HCT116 (cell line): ENCODE measurements around the gene PLEKHM1. TPM values are rescaled to one million over a fixed set of nuclear protein-coding genes. Genes with fewer than 3 reads are reported as not detected.

Experiments
- ATAC-seq: fragments of 200-7000 bp; cut with Tn5 transposase; 2 replicates; pipeline ENCODE4 v1.9.1; 2020; ENCODE audit warnings: mild to moderate bottlenecking, moderate library complexity
- BruUV-seq: library from RNA; stranded (reverse); fragments of 400-500 nt; replicated peaks from 2 replicates; lab custom pipeline; 2021; lab: Mats Ljungman, UMichigan
- CTCF ChIA-PET: fragments of 300-600 bp; sonication (Branson Sonifier 250); formaldehyde crosslinking; loops from one replicate; lab custom pipeline; 2021; ENCODE audit warnings: antibody characterized with exemption; lab: Charles Lee
- POLR2A ChIA-PET: fragments of 300-600, 350-600 bp; sonication (Branson Sonifier 250); formaldehyde crosslinking; loops from one replicate; lab custom pipeline; 2021; ENCODE audit warnings: antibody characterized with exemption; lab: Charles Lee
- RAD21 ChIA-PET, 2 experiments: fragments of 300-600 bp; sonication (Branson Sonifier 250); formaldehyde crosslinking; loops; one replicate each; lab custom pipeline; 2023; ENCODE audit warnings: low total read pairs in 2 of 2; ENCODE audit not compliant: uncharacterized antibody in 2 of 2, unreplicated experiment in 2 of 2, low non-redundant PET in 1 of 2; lab: Charles Lee
- DNase-seq: peaks from one replicate; pipeline ENCODE4 v3.0.0-alpha.2; 2010; ENCODE audit warnings: low read depth, low spot score
- H2AFZ ChIP-seq: fragments of 200-600 bp; shearing (Covaris generic), sonication (generic); 2 replicates; pipeline ENCODE4 v1.6.1; 2017; ENCODE audit warnings: low read depth, mixed run types, mixed read lengths, antibody characterized with exemption, low read length; ENCODE audit not compliant: poor library complexity, severe bottlenecking
- H3K27ac ChIP-seq: 2 replicates; pipeline ENCODE4 v1.5.1; 2012; ENCODE audit warnings: low read depth, low read length
- H3K27me3 ChIP-seq: fragments of 200-600 bp; sonication (generic); 2 replicates; pipeline ENCODE4 v1.6.1; 2016; ENCODE audit warnings: mixed run types, low read length, mixed read lengths; ENCODE audit not compliant: insufficient read depth
- H3K36me3 ChIP-seq, 2 experiments: fragments of 200-500 bp in 1 of 2; fragments of 200-600 bp in 1 of 2; sonication (Bioruptor generic) in 1 of 2; sonication (generic) in 1 of 2; 2 replicates each; pipeline versions ENCODE4 v1.5.1 to v1.6.1; 2014 to 2016; ENCODE audit warnings: low read length in 2 of 2, inconsistent platforms in 1 of 2, mixed read lengths in 1 of 2, mixed run types in 1 of 2; ENCODE audit not compliant: insufficient read depth in 2 of 2, control insufficient read depth in 1 of 2
- H3K4me1 ChIP-seq, 2 experiments: fragments of 200-600 bp in 1 of 2; sonication (generic) in 1 of 2; 2 replicates each; pipeline versions ENCODE4 v1.5.1 to v1.6.1; 2012 to 2017; ENCODE audit warnings: low read length in 2 of 2, inconsistent platforms in 1 of 2, mild to moderate bottlenecking in 1 of 2, mixed read lengths in 1 of 2, mixed run types in 1 of 2, moderate library complexity in 1 of 2; ENCODE audit not compliant: insufficient read depth in 2 of 2, control insufficient read depth in 1 of 2
- H3K4me2 ChIP-seq: fragments of 200-600 bp; sonication (generic); 2 replicates; pipeline ENCODE4 v1.6.1; 2017; ENCODE audit warnings: mixed run types, low read length, mixed read lengths
- H3K4me3 ChIP-seq, 2 experiments: fragments of 200-600 bp in 1 of 2; sonication (generic) in 1 of 2; replicated peaks in 1 of 2; 2 replicates each; pipeline ENCODE4 v1.5.1; 2011 to 2016; ENCODE audit warnings: low read length in 2 of 2, control low read depth in 1 of 2, low read depth in 1 of 2, mild to moderate bottlenecking in 1 of 2, mixed read lengths in 1 of 2, mixed run types in 1 of 2
- H3K79me2 ChIP-seq: fragments of 200-600 bp; sonication (generic); 2 replicates; pipeline ENCODE4 v1.6.1; 2017; ENCODE audit warnings: mild to moderate bottlenecking, mixed run types, low read length, moderate library complexity, mixed read lengths; ENCODE audit not compliant: insufficient read depth
- H3K9ac ChIP-seq: fragments of 200-600 bp; sonication (generic); 2 replicates; pipeline ENCODE4 v1.6.1; 2016; ENCODE audit warnings: low read length, mixed read lengths
- H3K9me2 ChIP-seq: fragments of 200-600 bp; sonication (generic), shearing (Covaris generic); 2 replicates; pipeline ENCODE4 v1.6.1; 2017; ENCODE audit warnings: mixed run types, mild to moderate bottlenecking, moderate library complexity; ENCODE audit not compliant: insufficient read depth
- H3K9me3 ChIP-seq, 2 experiments: fragments of 200-500 bp in 1 of 2; fragments of 200-600 bp in 1 of 2; sonication (Bioruptor generic) in 1 of 2; sonication (generic) in 1 of 2; 2 replicates each; pipeline ENCODE4 v1.6.1; 2014 to 2017; ENCODE audit warnings: low read length in 2 of 2, mixed read lengths in 2 of 2, inconsistent platforms in 1 of 2, low read depth in 1 of 2, mild to moderate bottlenecking in 1 of 2, mixed run types in 1 of 2, moderate library complexity in 1 of 2; ENCODE audit not compliant: control insufficient read depth in 1 of 2, insufficient read depth in 1 of 2
- H4K20me1 ChIP-seq: fragments of 200-600 bp; sonication (generic), shearing (Covaris generic); 2 replicates; pipeline ENCODE4 v1.6.1; 2017; ENCODE audit warnings: mixed run types, mild to moderate bottlenecking, moderate library complexity; ENCODE audit not compliant: insufficient read depth
- ATF3 ChIP-seq: IDR thresholded peaks from 2 replicates; pipeline ENCODE4 v1.6.1; 2012
- CBX3 ChIP-seq: IDR thresholded peaks from 2 replicates; pipeline ENCODE4 v1.6.1; 2012; ENCODE audit warnings: low read depth
- CEBPB ChIP-seq: IDR thresholded peaks from 2 replicates; pipeline ENCODE4 v1.6.1; 2012; ENCODE audit warnings: low read depth
- CTCF ChIP-seq, 3 experiments: fragments of 200-600 bp in 1 of 3; sonication (generic) in 1 of 3; IDR thresholded peaks in 2 of 3; conservative IDR thresholded peaks in 1 of 3; 2 replicates each; pipeline ENCODE4 v1.5.1; 2012 to 2017; ENCODE audit warnings: low read depth in 2 of 3, low read length in 2 of 3, antibody characterized with exemption in 1 of 3, borderline replicate concordance in 1 of 3, control low read depth in 1 of 3, mild to moderate bottlenecking in 1 of 3, mixed read lengths in 1 of 3, mixed run types in 1 of 3, moderate library complexity in 1 of 3; ENCODE audit not compliant: insufficient read depth in 1 of 3
- ELF1 ChIP-seq: IDR thresholded peaks from 2 replicates; pipeline ENCODE4 v1.6.1; 2012; ENCODE audit warnings: low read depth, borderline replicate concordance
- FOSL1 ChIP-seq: IDR thresholded peaks from 2 replicates; pipeline ENCODE4 v1.6.1; 2012; ENCODE audit warnings: low read depth
- POLR2A ChIP-seq: IDR thresholded peaks from 2 replicates; pipeline ENCODE4 v1.7.0; 2011; ENCODE audit warnings: borderline replicate concordance; ENCODE audit not compliant: insufficient read depth, insufficient read length; ENCODE audit errors: extremely low read depth
- RAD21 ChIP-seq: IDR thresholded peaks from 2 replicates; pipeline ENCODE4 v1.6.1; 2012; ENCODE audit warnings: low read depth, mild to moderate bottlenecking
- REST ChIP-seq: IDR thresholded peaks from 2 replicates; pipeline ENCODE4 v1.6.1; 2012; ENCODE audit warnings: low read depth
- SIN3A ChIP-seq: IDR thresholded peaks from 2 replicates; pipeline ENCODE4 v1.6.1; 2012; ENCODE audit warnings: low read depth
- SRF ChIP-seq: IDR thresholded peaks from 2 replicates; pipeline ENCODE4 v1.6.1; 2012; ENCODE audit warnings: low read depth
- YY1 ChIP-seq: IDR thresholded peaks from 2 replicates; pipeline ENCODE4 v1.6.1; 2011; ENCODE audit warnings: low read length, low read depth, moderate library complexity, mild to moderate bottlenecking; ENCODE audit not compliant: insufficient replicate concordance; ENCODE audit errors: extremely low read depth
- ZFX ChIP-seq: fragments of 450-650 bp; IDR thresholded peaks from 2 replicates; pipeline ENCODE4 v1.6.1; 2017
- ZNF274 ChIP-seq: fragments of 200-500 bp; sonication (Bioruptor generic); IDR thresholded peaks from 2 replicates; pipeline ENCODE4 v1.6.1; 2014; ENCODE audit warnings: mild to moderate bottlenecking, low read depth, low read length, inconsistent platforms
- intact Hi-C: fragments of 100-400 bp; cut with micrococcal nuclease; formaldehyde crosslinking; loops from 2 replicates; pipeline ENCODE4 v1.10.0; 2022
- total RNA-seq: library from RNA; stranded (reverse); gene quantifications from one replicate; pipeline ENCODE4 v1.2.1, GENCODE V29; 2021; ENCODE audit not compliant: unreplicated experiment

Gene PLEKHM1
- total RNA-seq, 1 experiment from 2014 or later, result 32.8 TPM

GRCh38 chr17:45430006-45430737 is 60.3 kb downstream of the PLEKHM1 start:
- Histone ChIP-seq H3K4me2 (no peak overlapping the region), H3K36me3 (no peaks in the 10 kb centered on the region), H3K79me2 (no peaks in the 10 kb centered on the region; the same call in 1 of the 2 replicates), H2AFZ (no peak overlapping the region), H3K9me2 (no peaks in the 10 kb centered on the region), H3K4me3 (no peak overlapping the region), H3K9me3 (no peaks in the 10 kb centered on the region), H3K4me1 (peaks cover 14 to 47% of the 10 kb centered on the region in 2 experiments), H3K27me3 (no peaks in the 10 kb centered on the region), H3K27ac (no peak overlapping the region), H3K9ac (no peak overlapping the region), H4K20me1 (no peaks in the 10 kb centered on the region)
- ATAC-seq (no peak), DNase-seq (no peak)
- TF ChIP-seq ATF3, result no peak
- TF ChIP-seq CTCF (IDR thresholded peaks at IDR 0.05 in 2 of 3, conservative IDR thresholded peaks at IDR 0.05 in 1 of 3; ENCODE audit: borderline replicate concordance in 1 of 3, insufficient read depth in 1 of 3, low read depth in 2 of 3, low read length in 2 of 3), result no peak
- TF ChIP-seq YY1, result no peak
- TF ChIP-seq POLR2A, result no peak
- no peak for TF ChIP-seq SIN3A
- no peak for TF ChIP-seq CBX3
- TF ChIP-seq ZFX, result no peak
- no peak for TF ChIP-seq CEBPB
- no peak for TF ChIP-seq ZNF274
- TF ChIP-seq SRF, result no peak
- TF ChIP-seq REST, result no peak
- no peak for TF ChIP-seq RAD21
- no peak for TF ChIP-seq FOSL1
- TF ChIP-seq ELF1, result no peak
- RAD21 ChIA-PET, result no interaction called here
- CTCF ChIA-PET, result no interaction called here
- intact Hi-C loops, result no loop called here
- BruUV-seq, result no TSS peak
- POLR2A ChIA-PET, result no interaction called here
